ENCODE measurements around the gene RRM2.

Gene RRM2

GRCh38 chr2:10120877-10121574, 1.5 kb upstream of the RRM2 start:
- H2AFZ ChIP-seq (ENCODE audit: insufficient read depth, low read length, poor library complexity) = peak overlapping the region; percentile 42
- peaks cover 15% of the 10 kb centered on the region for H3K79me2 ChIP-seq (ENCODE audit: control insufficient read depth, insufficient read depth, low read length, poor library complexity)
- peak overlapping the region; percentile 78 for H3K4me3 ChIP-seq (ENCODE audit: low read depth, low read length)
- H2BK12ac ChIP-seq (ENCODE audit: low read length) = no peak overlapping the region
- H3K4me1 ChIP-seq (ENCODE audit: control insufficient read depth in 1 of 2, insufficient read depth in 2 of 2, low read length in 2 of 2) = peaks cover 5 to 14% of the 10 kb centered on the region in 2 experiments
- H3K9ac ChIP-seq (ENCODE audit: low read length) = peak overlapping the region; percentile 42
- peaks cover 3 to 10% of the 10 kb centered on the region in 2 experiments for H3K36me3 ChIP-seq (ENCODE audit: control insufficient read depth in 1 of 2, insufficient read depth in 2 of 2, low read length in 2 of 2)
- H3K4me2 ChIP-seq (ENCODE audit: low read length) = peak overlapping the region; percentile 91
- H3K14ac ChIP-seq (ENCODE audit: low read length) = peak overlapping the region; percentile 24
- no peaks in the 10 kb centered on the region for H3K27me3 ChIP-seq (ENCODE audit: insufficient read depth, low read length)
- H4K12ac ChIP-seq (ENCODE audit: low read depth, low read length) = no peak overlapping the region
- peak overlapping the region; percentile 88 for H3K27ac ChIP-seq (ENCODE audit: low read depth, low read length)
- WGBS (ENCODE audit: extremely low coverage, insufficient coverage, insufficient read length) = no CpG with 5 or more reads among the region's 13 CpGs
- H3K79me1 ChIP-seq (ENCODE audit: low read length) = peaks cover 18% of the 10 kb centered on the region
- H2BK5ac ChIP-seq (ENCODE audit: low read depth, low read length, poor library complexity) = peak overlapping the region; percentile 60
- H3K18ac ChIP-seq (ENCODE audit: low read length) = peak overlapping the region; percentile 41
- no peaks in the 10 kb centered on the region for H3K9me3 ChIP-seq (ENCODE audit: insufficient read depth, low read depth, low read length)
- H2BK120ac ChIP-seq (ENCODE audit: insufficient read depth, low read length, poor library complexity) = no peak overlapping the region
- H3K4ac ChIP-seq (ENCODE audit: low read depth, low read length) = no peak overlapping the region
- DNase-seq = peak in 1 of 2 donors; percentile 12
- peak overlapping the region; percentile 67 for H4K91ac ChIP-seq (ENCODE audit: low read depth, low read length)
- H2AK5ac ChIP-seq (ENCODE audit: low read length) = no peak overlapping the region
- H3K23ac ChIP-seq (ENCODE audit: low read length) = no peak overlapping the region
- peak overlapping the region; percentile 48 for H4K8ac ChIP-seq (ENCODE audit: low read depth, low read length)

DNA sequence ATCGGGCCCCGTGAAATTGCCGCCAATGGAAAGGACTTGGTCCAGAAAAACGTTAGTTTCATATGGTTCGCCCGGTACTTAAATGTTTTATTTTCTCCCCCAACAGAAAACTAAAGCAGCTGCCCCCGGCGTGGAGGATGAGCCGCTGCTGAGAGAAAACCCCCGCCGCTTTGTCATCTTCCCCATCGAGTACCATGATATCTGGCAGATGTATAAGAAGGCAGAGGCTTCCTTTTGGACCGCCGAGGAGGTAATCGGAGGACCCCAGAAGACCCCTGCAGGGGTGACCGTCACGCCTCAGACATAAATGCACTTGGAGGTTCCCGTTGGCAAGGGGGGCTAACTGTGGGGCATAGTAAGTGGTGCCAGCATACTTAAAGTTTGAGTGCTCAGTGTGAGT, 742 bp downstream of the RRM2 start:
- Histone ChIP-seq H3K79me1 (ENCODE audit: low read length) (peaks cover 18% of the 10 kb centered on the region), H3K79me2 (ENCODE audit: control insufficient read depth, insufficient read depth, low read length, poor library complexity) (peaks cover 15% of the 10 kb centered on the region), H3K14ac (ENCODE audit: low read length) (peak overlapping the region; percentile 14), H3K18ac (ENCODE audit: low read length) (peak overlapping the region; percentile 15), H3K27ac (ENCODE audit: low read depth, low read length) (no peak overlapping the region), H2AFZ (ENCODE audit: insufficient read depth, low read length, poor library complexity) (peak overlapping the region; percentile 27), H2BK120ac (ENCODE audit: insufficient read depth, low read length, poor library complexity) (no peak overlapping the region), H3K4me2 (ENCODE audit: low read length) (peak overlapping the region; percentile 90), H3K36me3 (ENCODE audit: control insufficient read depth in 1 of 2, insufficient read depth in 2 of 2, low read length in 2 of 2) (peaks cover 6 to 28% of the 10 kb centered on the region in 2 experiments), H4K8ac (ENCODE audit: low read depth, low read length) (no peak overlapping the region), H3K4me1 (ENCODE audit: control insufficient read depth in 1 of 2, insufficient read depth in 2 of 2, low read length in 2 of 2) (peaks cover 5 to 14% of the 10 kb centered on the region in 2 experiments), H2AK5ac (ENCODE audit: low read length) (no peak overlapping the region), H3K27me3 (ENCODE audit: insufficient read depth, low read length) (no peaks in the 10 kb centered on the region), H2BK5ac (ENCODE audit: low read depth, low read length, poor library complexity) (no peak overlapping the region), H4K91ac (ENCODE audit: low read depth, low read length) (peak overlapping the region; percentile 58), H3K4me3 (ENCODE audit: low read depth, low read length) (peak overlapping the region; percentile 90), H3K4ac (ENCODE audit: low read depth, low read length) (peak overlapping the region; percentile 37), H4K12ac (ENCODE audit: low read depth, low read length) (no peak overlapping the region), H3K23ac (ENCODE audit: low read length) (no peak overlapping the region), H3K9ac (ENCODE audit: low read length) (peak overlapping the region; percentile 84), H3K9me3 (ENCODE audit: insufficient read depth, low read depth, low read length) (no peaks in the 10 kb centered on the region), H2BK12ac (ENCODE audit: low read length) (no peak overlapping the region)
- WGBS (ENCODE audit: extremely low coverage, insufficient coverage, insufficient read length) = no CpG with 5 or more reads among the region's 18 CpGs
- DNase-seq = no peak

DNA sequence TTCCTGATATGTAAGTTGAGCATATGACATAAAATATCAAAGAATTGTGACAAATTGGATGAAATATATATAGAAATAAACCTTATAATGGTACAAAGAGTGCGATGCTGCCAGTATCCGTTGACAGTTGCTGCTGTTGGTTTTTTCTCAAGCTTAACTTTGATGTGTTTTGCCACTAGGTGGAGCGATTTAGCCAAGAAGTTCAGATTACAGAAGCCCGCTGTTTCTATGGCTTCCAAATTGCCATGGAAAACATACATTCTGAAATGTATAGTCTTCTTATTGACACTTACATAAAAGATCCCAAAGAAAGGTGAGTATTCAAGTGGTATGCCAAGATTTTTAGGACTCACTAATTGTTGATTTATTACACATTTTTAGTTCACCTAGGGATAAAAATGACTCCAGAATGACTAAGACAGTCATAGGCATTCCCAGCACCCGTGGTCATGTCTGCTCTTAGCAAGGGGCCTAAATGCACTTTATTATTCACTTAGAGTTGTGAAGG, 2.1 kb downstream of the RRM2 start:
- Histone ChIP-seq H3K4me2 (ENCODE audit: low read length) (no peak overlapping the region), H2BK12ac (ENCODE audit: low read length) (no peak overlapping the region), H4K12ac (ENCODE audit: low read depth, low read length) (no peak overlapping the region), H3K18ac (ENCODE audit: low read length) (no peak overlapping the region), H3K27ac (ENCODE audit: low read depth, low read length) (no peak overlapping the region), H3K27me3 (ENCODE audit: insufficient read depth, low read length) (no peaks in the 10 kb centered on the region), H4K91ac (ENCODE audit: low read depth, low read length) (no peak overlapping the region), H3K14ac (ENCODE audit: low read length) (no peak overlapping the region), H2AK5ac (ENCODE audit: low read length) (no peak overlapping the region), H2AFZ (ENCODE audit: insufficient read depth, low read length, poor library complexity) (no peak overlapping the region), H3K79me1 (ENCODE audit: low read length) (peaks cover 18% of the 10 kb centered on the region), H3K9me3 (ENCODE audit: insufficient read depth, low read depth, low read length) (no peaks in the 10 kb centered on the region), H3K4me3 (ENCODE audit: low read depth, low read length) (no peak overlapping the region), H3K4me1 (ENCODE audit: control insufficient read depth in 1 of 2, insufficient read depth in 2 of 2, low read length in 2 of 2) (peaks cover 5 to 14% of the 10 kb centered on the region in 2 experiments), H2BK120ac (ENCODE audit: insufficient read depth, low read length, poor library complexity) (no peak overlapping the region), H4K8ac (ENCODE audit: low read depth, low read length) (no peak overlapping the region), H3K4ac (ENCODE audit: low read depth, low read length) (no peak overlapping the region), H3K36me3 (ENCODE audit: control insufficient read depth in 1 of 2, insufficient read depth in 2 of 2, low read length in 2 of 2) (peaks cover 8 to 36% of the 10 kb centered on the region in 2 experiments), H3K23ac (ENCODE audit: low read length) (no peak overlapping the region), H3K9ac (ENCODE audit: low read length) (no peak overlapping the region), H2BK5ac (ENCODE audit: low read depth, low read length, poor library complexity) (no peak overlapping the region), H3K79me2 (ENCODE audit: control insufficient read depth, insufficient read depth, low read length, poor library complexity) (peaks cover 15% of the 10 kb centered on the region)
- peak; percentile 55 to 86 for DNase-seq
- no CpG with 5 or more reads among the region's 5 CpGs for WGBS (ENCODE audit: extremely low coverage, insufficient coverage, insufficient read length)

- Histone ChIP-seq H3K79me1 (ENCODE audit: low read length) (peaks cover 9% of the 10 kb centered on the region), H2BK12ac (ENCODE audit: low read length) (no peak overlapping the region), H4K91ac (ENCODE audit: low read depth, low read length) (no peak overlapping the region), H2AFZ (ENCODE audit: insufficient read depth, low read length, poor library complexity) (no peak overlapping the region), H4K8ac (ENCODE audit: low read depth, low read length) (no peak overlapping the region), H3K23ac (ENCODE audit: low read length) (no peak overlapping the region), H4K12ac (ENCODE audit: low read depth, low read length) (no peak overlapping the region), H3K27me3 (ENCODE audit: insufficient read depth, low read length) (no peaks in the 10 kb centered on the region), H3K4me3 (ENCODE audit: low read depth, low read length) (no peak overlapping the region), H3K18ac (ENCODE audit: low read length) (no peak overlapping the region), H3K4ac (ENCODE audit: low read depth, low read length) (no peak overlapping the region), H3K27ac (ENCODE audit: low read depth, low read length) (no peak overlapping the region), H2BK5ac (ENCODE audit: low read depth, low read length, poor library complexity) (no peak overlapping the region), H2AK5ac (ENCODE audit: low read length) (no peak overlapping the region), H3K79me2 (ENCODE audit: control insufficient read depth, insufficient read depth, low read length, poor library complexity) (peaks cover 12% of the 10 kb centered on the region), H3K4me1 (ENCODE audit: control insufficient read depth in 1 of 2, insufficient read depth in 2 of 2, low read length in 2 of 2) (peaks cover 5 to 10% of the 10 kb centered on the region in 2 experiments), H3K36me3 (ENCODE audit: control insufficient read depth in 1 of 2, insufficient read depth in 2 of 2, low read length in 2 of 2) (peaks cover 8 to 36% of the 10 kb centered on the region in 2 experiments), H3K4me2 (ENCODE audit: low read length) (no peak overlapping the region), H3K9ac (ENCODE audit: low read length) (no peak overlapping the region), H2BK120ac (ENCODE audit: insufficient read depth, low read length, poor library complexity) (no peak overlapping the region), H3K14ac (ENCODE audit: low read length) (no peak overlapping the region), H3K9me3 (ENCODE audit: insufficient read depth, low read depth, low read length) (no peaks in the 10 kb centered on the region)
- WGBS (ENCODE audit: extremely low coverage, insufficient coverage, insufficient read length) = no CpG with 5 or more reads among the region's 6 CpGs
- no peak for DNase-seq
Observed at GRCh38 chr2:10125842-10126631, 3.5 kb downstream of the RRM2 start.
